Endothelial cell of umbilical vein (primary cell): ENCODE measurements around the gene NELFCD. TPM values are rescaled to one million over a fixed set of nuclear protein-coding genes. Genes with fewer than 3 reads are reported as not detected.

Experiments used
- BruUV-seq: library from RNA; stranded (reverse); fragments of 400-500 nt; replicated peaks from 2 replicates; lab custom pipeline; 2021; lab: Mats Ljungman, UMichigan
- CTCF ChIA-PET: fragments of 300-600, 350-600 bp; sonication (Branson Sonifier 250); formaldehyde crosslinking; loops from one replicate; lab custom pipeline; 2021; ENCODE audit warnings: antibody characterized with exemption, inconsistent platforms; lab: Charles Lee
- POLR2A ChIA-PET: fragments of 300-600, 350-600 bp; sonication (Branson Sonifier 250); formaldehyde crosslinking; loops from one replicate; lab custom pipeline; 2021; ENCODE audit warnings: antibody characterized with exemption, inconsistent platforms; lab: Charles Lee
- DNase-seq: peaks from one replicate; pipeline ENCODE4 v3.0.0-alpha.2; 2011; ENCODE audit warnings: low read depth, low spot score
- FAIRE-seq: peaks from 2 replicates; lab custom pipeline; 2011; peaks lifted over from hg19 to GRCh38; lab: Jason Lieb, UNC
- H2AFZ ChIP-seq: 2 replicates; pipeline ENCODE4 v1.6.0; 2012; ENCODE audit warnings: low read depth, low read length, control low read depth, inconsistent platforms
- H3K27ac ChIP-seq: 2 replicates; pipeline ENCODE4 v1.5.1; 2011; ENCODE audit warnings: low read depth, mild to moderate bottlenecking, control low read depth, low read length, moderate library complexity; ENCODE audit not compliant: insufficient read depth
- H3K27me3 ChIP-seq, 2 experiments: 2 replicates each; pipeline versions ENCODE4 v1.6.0 to v1.6.1; 2011; ENCODE audit warnings: low read length in 2 of 2, mixed read lengths in 1 of 2; ENCODE audit not compliant: control insufficient read depth in 2 of 2, insufficient read depth in 2 of 2
- H3K36me3 ChIP-seq, 2 experiments: 2 replicates in 1 of 2; 3 replicates in 1 of 2; pipeline ENCODE4 v1.5.1; 2011; ENCODE audit warnings: low read length in 2 of 2, mild to moderate bottlenecking in 1 of 2, moderate library complexity in 1 of 2; ENCODE audit not compliant: control insufficient read depth in 2 of 2, insufficient read depth in 2 of 2; ENCODE audit errors: extremely low read depth in 1 of 2
- H3K4me1 ChIP-seq: 3 replicates; pipeline ENCODE4 v1.5.1; 2011; ENCODE audit warnings: mild to moderate bottlenecking, low read length; ENCODE audit not compliant: control insufficient read depth, insufficient read depth; ENCODE audit errors: extremely low read depth
- H3K4me2 ChIP-seq: 2 replicates; pipeline ENCODE4 v1.6.1; 2011; ENCODE audit warnings: low read length, control low read depth, mixed read lengths; ENCODE audit not compliant: insufficient read depth
- H3K4me3 ChIP-seq, 3 experiments: fragments of 200-600 bp in 1 of 3; sonication (generic), shearing (Covaris generic) in 1 of 3; replicated peaks in 1 of 3; 2 replicates each; pipeline ENCODE4 v1.5.1; 2011 to 2016; ENCODE audit warnings: control low read depth in 3 of 3, low read length in 3 of 3, mild to moderate bottlenecking in 2 of 3, inconsistent platforms in 1 of 3, low read depth in 1 of 3, moderate library complexity in 1 of 3; ENCODE audit not compliant: insufficient read depth in 1 of 3
- H3K79me2 ChIP-seq: 2 replicates; pipeline ENCODE4 v1.6.0; 2012; ENCODE audit warnings: low read length, inconsistent platforms; ENCODE audit not compliant: control insufficient read depth, insufficient read depth
- H3K9ac ChIP-seq: replicated peaks from 2 replicates; pipeline ENCODE3; 2011; ENCODE audit warnings: low read length, control low read depth; ENCODE audit not compliant: insufficient read depth; ENCODE audit errors: extremely low read depth
- H3K9me1 ChIP-seq: replicated peaks from 3 replicates; pipeline ENCODE4 v1.6.0; 2011; ENCODE audit warnings: mild to moderate bottlenecking, low read length; ENCODE audit not compliant: control insufficient read depth, insufficient read depth; ENCODE audit errors: extremely low read depth
- H3K9me3 ChIP-seq: replicated peaks from 2 replicates; pipeline ENCODE4 v1.5.1; 2012; ENCODE audit warnings: low read length, inconsistent platforms; ENCODE audit not compliant: control insufficient read depth, insufficient read depth
- H4K20me1 ChIP-seq: replicated peaks from 2 replicates; pipeline ENCODE3; 2011; ENCODE audit warnings: mild to moderate bottlenecking, low read length; ENCODE audit not compliant: control insufficient read depth, insufficient read depth; ENCODE audit errors: extremely low read depth
- CTCF ChIP-seq, 2 donors: IDR thresholded peaks; 1 replicate in 1 of 2; 2 replicates in 1 of 2; pipeline ENCODE4 v1.5.1; 2011; ENCODE audit warnings: low read length in 2 of 2, mild to moderate bottlenecking in 2 of 2, moderate library complexity in 2 of 2, control low read depth in 1 of 2, inconsistent platforms in 1 of 2, low read depth in 1 of 2; ENCODE audit not compliant: insufficient read depth in 1 of 2; ENCODE audit errors: extremely low read depth in 1 of 2
- EZH2 ChIP-seq: IDR thresholded peaks from 2 replicates; pipeline ENCODE4 v1.6.1; 2012; ENCODE audit warnings: borderline replicate concordance, low read depth, mild to moderate bottlenecking, moderate library complexity, low read length, inconsistent platforms; ENCODE audit not compliant: severe bottlenecking
- FOS ChIP-seq: IDR thresholded peaks from 2 replicates; pipeline ENCODE4 v1.6.1; 2011; ENCODE audit warnings: mild to moderate bottlenecking, low read length, moderate library complexity, borderline replicate concordance; ENCODE audit not compliant: insufficient read depth
- GATA2 ChIP-seq: IDR thresholded peaks from 2 replicates; pipeline ENCODE4 v1.7.0; 2011; ENCODE audit warnings: low read depth, mild to moderate bottlenecking, moderate library complexity, mixed read lengths, low read length; ENCODE audit not compliant: insufficient read length, insufficient read depth
- JUN ChIP-seq: IDR thresholded peaks from 2 replicates; pipeline ENCODE4 v1.6.1; 2011; ENCODE audit warnings: borderline replicate concordance, low read depth; ENCODE audit not compliant: insufficient read length, insufficient read depth
- MAX ChIP-seq: IDR thresholded peaks from 2 replicates; pipeline ENCODE4 v1.6.1; 2011; ENCODE audit not compliant: insufficient read depth, insufficient read length
- MYC ChIP-seq: IDR thresholded peaks from one replicate; pipeline ENCODE4 v1.6.1; 2011; ENCODE audit warnings: mild to moderate bottlenecking, low read depth, low read length
- POLR2A ChIP-seq: IDR thresholded peaks from 2 replicates; pipeline ENCODE4 v1.6.1; 2012; ENCODE audit warnings: low read depth, mild to moderate bottlenecking, control low read depth, low read length
- POLR2AphosphoS5 ChIP-seq: IDR thresholded peaks from 2 replicates; pipeline ENCODE4 v1.6.1; 2012; ENCODE audit warnings: low read depth, mild to moderate bottlenecking, control low read depth, low read length, moderate library complexity; ENCODE audit not compliant: insufficient read depth
- dilution Hi-C: fragments of 300-500 bp; cut with MboI; formaldehyde crosslinking; loops from one replicate; pipeline ENCODE4 v1.15.0; 2019; ENCODE audit warnings: low sequenced_read_pairs; ENCODE audit not compliant: extremely low pct_ligation_motif_present
- intact Hi-C: fragments of 100-400 bp; cut with micrococcal nuclease; formaldehyde crosslinking; loops from one replicate; pipeline ENCODE4 v1.10.0; 2022
- polyA plus RNA-seq, 4 experiments: library from polyadenylated mRNA; depleted of rRNA in 3 of 4; stranded (reverse) in 3 of 4; unstranded in 1 of 4; fragments of >200 nt; gene quantifications; 2 replicates each; pipeline versions ENCODE4 v1.2.1 to v1.2.3, GENCODE V29; 2011 to 2012; ENCODE audit warnings: missing spikeins in 1 of 4
- total RNA-seq: library from RNA; stranded (reverse); gene quantifications from 2 replicates; pipeline ENCODE4 v1.2.3, GENCODE V29; 2021

Gene NELFCD
- total and polyA plus RNA-seq, 2 donors (not counting 3 experiments of a cell fraction or from before 2014, with no cell fraction given): 90.1 to 92.5 TPM

- Histone ChIP-seq H3K4me1 (peaks cover 39% of the 10 kb centered on the region), H3K4me2 (peak overlapping the region; percentile 88), H3K9me3 (no peaks in the 10 kb centered on the region), H4K20me1 (no peaks in the 10 kb centered on the region), H3K36me3 (peaks cover 17 to 35% of the 10 kb centered on the region in 2 experiments), H3K9ac (no peak overlapping the region), H3K9me1 (no peaks in the 10 kb centered on the region), H3K27me3 (no peaks in the 10 kb centered on the region), H3K79me2 (peaks cover 46% of the 10 kb centered on the region), H3K27ac (peak overlapping the region; percentile 79), H2AFZ (no peak overlapping the region), H3K4me3 (peak overlapping the region in 1 of 3 experiments; percentile 76)
- TF ChIP-seq POLR2A (no peak), MYC (no peak), EZH2 (no peak), CTCF (IDR thresholded peaks at IDR 0.05; ENCODE audit: extremely low read depth in 1 of 2, insufficient read depth in 1 of 2, low read depth in 1 of 2, low read length in 2 of 2) (no peak), POLR2AphosphoS5 (no peak), MAX (no peak), JUN (no peak), FOS (no peak), GATA2 (no peak)
- intact Hi-C loops (loop anchor here (5.0 kb wide), 1 partner anchor 36 kb away; no protein-coding TSS in a partner anchor), dilution Hi-C loops (no loop called here)
- CTCF ChIA-PET: interaction anchor here (0.8 to 2.2 kb wide), 6 partner anchors 12 to 165 kb away, joined by 3 to 10 read pairs (median 6); no protein-coding TSS in a partner anchor
- no peak for DNase-seq
- POLR2A ChIA-PET: interaction anchor here (1.3 kb wide), 1 partner anchor 29 kb away, joined by 3 read pairs; no protein-coding TSS in a partner anchor
- FAIRE-seq: no peak
- no TSS peak for BruUV-seq
These were observed 52.0 kb downstream of the NELFCD start for GRCh38 chr20:59033093-59033492.
